ENCODE measurements around the gene CAMK1G. TPM values are rescaled to one million over a fixed set of nuclear protein-coding genes. Genes with fewer than 3 reads are reported as not detected.
A peak's percentile ranks its signal among the peaks of the same experiment; 100 is the strongest.

The CAMK1G gene
- total RNA-seq, 1 donor from 2014 or later, result not detected

GRCh38 chr1:209627732-209628196 is 44.2 kb downstream of the CAMK1G start:
- TF ChIP-seq CTCF (IDR thresholded peaks at IDR 0.05; ENCODE audit: borderline replicate concordance), result peak; percentile 98
- no peaks in the 10 kb centered on the region for H3K9me3 ChIP-seq (replicated peaks)
- H3K36me3 ChIP-seq, result no peaks in the 10 kb centered on the region
- peaks cover 63% of the 10 kb centered on the region for H3K4me1 ChIP-seq
- H3K4me3 ChIP-seq, result peak overlapping the region; percentile 30
- DNase-seq, result peak; percentile 77
- intact Hi-C loops (cut with micrococcal nuclease), result loop anchor here (5.0 kb wide), 1 partner anchor 40 kb away; no protein-coding TSS in a partner anchor
- no peaks in the 10 kb centered on the region for H3K27me3 ChIP-seq (ENCODE audit: low read depth)
- H3K27ac ChIP-seq (replicated peaks), result peak overlapping the region; percentile 50

GRCh38 chr1:209628618-209629299 is 45.2 kb downstream of the CAMK1G start:
- Histone ChIP-seq H3K27me3 (ENCODE audit: low read depth) (no peaks in the 10 kb centered on the region), H3K4me3 (no peak overlapping the region), H3K9me3 (replicated peaks) (no peaks in the 10 kb centered on the region), H3K4me1 (peaks cover 63% of the 10 kb centered on the region), H3K36me3 (no peaks in the 10 kb centered on the region), H3K27ac (replicated peaks) (no peak overlapping the region)
- intact Hi-C loops (cut with micrococcal nuclease), result loop anchor here (5.0 kb wide), 1 partner anchor 41 kb away; no protein-coding TSS in a partner anchor
- TF ChIP-seq CTCF (IDR thresholded peaks at IDR 0.05; ENCODE audit: borderline replicate concordance), result no peak
- no peak for DNase-seq

- intact Hi-C loops (cut with micrococcal nuclease), result loop anchor here (5.0 kb wide), 1 partner anchor 43 kb away; no protein-coding TSS in a partner anchor
- no peaks in the 10 kb centered on the region for H3K9me3 ChIP-seq (replicated peaks)
- no peaks in the 10 kb centered on the region for H3K36me3 ChIP-seq
- TF ChIP-seq CTCF (IDR thresholded peaks at IDR 0.05; ENCODE audit: borderline replicate concordance), result no peak
- no peak for DNase-seq
- peaks cover 62% of the 10 kb centered on the region for H3K4me1 ChIP-seq
- H3K27me3 ChIP-seq (ENCODE audit: low read depth), result no peaks in the 10 kb centered on the region
- no peak overlapping the region for H3K4me3 ChIP-seq
- peak overlapping the region; percentile 20 for H3K27ac ChIP-seq (replicated peaks)
Observed at GRCh38 chr1:209629621-209630382, 46.3 kb downstream of the CAMK1G start.

GRCh38 chr1:209630383-209631225 is 47.1 kb downstream of the CAMK1G start:
- intact Hi-C loops (cut with micrococcal nuclease), result no loop called here
- peak overlapping the region; percentile 20 for H3K27ac ChIP-seq (replicated peaks)
- H3K27me3 ChIP-seq (ENCODE audit: low read depth), result no peaks in the 10 kb centered on the region
- no peak overlapping the region for H3K4me3 ChIP-seq
- H3K9me3 ChIP-seq (replicated peaks), result no peaks in the 10 kb centered on the region
- no peaks in the 10 kb centered on the region for H3K36me3 ChIP-seq
- peaks cover 54% of the 10 kb centered on the region for H3K4me1 ChIP-seq
- no peak for TF ChIP-seq CTCF (IDR thresholded peaks at IDR 0.05; ENCODE audit: borderline replicate concordance)
- no peak for DNase-seq

Measured in left ventricle myocardium inferior (tissue), 1 donor.